B cell (primary cell): ENCODE results near the gene SPON2. TPM values are rescaled to one million over a fixed set of nuclear protein-coding genes. Genes with fewer than 3 reads are reported as not detected.
A peak's percentile ranks its signal among the peaks of the same experiment; 100 is the strongest.

ENCODE experiments used
- ATAC-seq: fragments of 200-7000 bp; cut with Tn5 transposase; one replicate; pipeline ENCODE4 v1.10.0; 2021; ENCODE audit warnings: low read depth, mild to moderate bottlenecking, moderate number of reproducible peaks, moderate library complexity
- CTCF ChIA-PET: fragments of 350-600 bp; sonication (Branson Sonifier 250); formaldehyde crosslinking; loops from one replicate; lab custom pipeline; 2021; ENCODE audit warnings: antibody characterized with exemption, inconsistent platforms; lab: Charles Lee
- POLR2A ChIA-PET: fragments of 350-600 bp; sonication (Branson Sonifier 250); formaldehyde crosslinking; loops from one replicate; lab custom pipeline; 2021; ENCODE audit warnings: antibody characterized with exemption; lab: Charles Lee
- DNase-seq: peaks from one replicate; pipeline ENCODE4 v3.0.0; 2013
- H2AFZ ChIP-seq: 2 replicates; pipeline ENCODE4 v1.6.1; 2012; ENCODE audit warnings: mild to moderate bottlenecking, low read depth, low read length; ENCODE audit not compliant: insufficient read depth, poor library complexity, severe bottlenecking
- H3K27ac ChIP-seq, 2 donors: 1 replicate in 1 of 2; 2 replicates in 1 of 2; pipeline ENCODE4 v1.5.1; 2012 to 2013; ENCODE audit warnings: low read length in 2 of 2, mild to moderate bottlenecking in 2 of 2, moderate library complexity in 1 of 2
- H3K27me3 ChIP-seq, 4 experiments: fragments of 200-600 bp in 1 of 4; sonication (generic) in 1 of 4; replicated peaks in 1 of 4; 1 replicate in 2 of 4; 2 replicates in 2 of 4; pipeline versions ENCODE4 v1.6.1 to v1.7.0; 2013 to 2016; ENCODE audit warnings: low read length in 3 of 4, mild to moderate bottlenecking in 2 of 4, mixed read lengths in 1 of 4, moderate library complexity in 1 of 4; ENCODE audit not compliant: insufficient read depth in 4 of 4, control insufficient read depth in 3 of 4; ENCODE audit errors: control extremely low read depth in 1 of 4
- H3K36me3 ChIP-seq, 2 experiments: replicated peaks in 1 of 2; 1 replicate in 1 of 2; 2 replicates in 1 of 2; pipeline versions ENCODE4 v1.6.1 to v1.7.1; 2013; ENCODE audit warnings: low read length in 1 of 2; ENCODE audit not compliant: insufficient read depth in 2 of 2, control insufficient read depth in 1 of 2; ENCODE audit errors: control extremely low read depth in 1 of 2, extremely low read depth in 1 of 2
- H3K4me1 ChIP-seq, 2 donors: fragments of 200-600 bp in 1 of 2; sonication (generic) in 1 of 2; 1 replicate in 1 of 2; 2 replicates in 1 of 2; pipeline versions ENCODE4 v1.5.1 to v1.6.1; 2013 to 2017; ENCODE audit warnings: low read length in 2 of 2; ENCODE audit not compliant: control insufficient read depth in 2 of 2, insufficient read depth in 2 of 2
- H3K4me2 ChIP-seq: replicated peaks from 2 replicates; pipeline ENCODE3; 2012; ENCODE audit warnings: mild to moderate bottlenecking, low read depth, low read length; ENCODE audit not compliant: poor library complexity, severe bottlenecking
- H3K4me3 ChIP-seq, 5 experiments: fragments of 200-600 bp in 1 of 5; sonication (generic) in 1 of 5; 1 replicate in 3 of 5; 2 replicates in 2 of 5; pipeline versions ENCODE4 v1.5.1 to v1.7.0; 2011 to 2016; ENCODE audit warnings: low read length in 4 of 5, mild to moderate bottlenecking in 4 of 5, low read depth in 2 of 5, control low read depth in 1 of 5, moderate library complexity in 1 of 5; ENCODE audit not compliant: insufficient read depth in 1 of 5; ENCODE audit errors: control extremely low read depth in 1 of 5, extremely low read depth in 1 of 5
- H3K79me2 ChIP-seq: fragments of 200-600 bp; sonication (generic); one replicate; pipeline ENCODE4 v1.6.0; 2016; ENCODE audit warnings: low read length; ENCODE audit not compliant: control insufficient read depth, insufficient read depth
- H3K9ac ChIP-seq: fragments of 200-600 bp; sonication (generic); 2 replicates; pipeline ENCODE4 v1.6.1; 2017; ENCODE audit warnings: mild to moderate bottlenecking, low read length, moderate library complexity
- H3K9me3 ChIP-seq, 3 donors: one replicate each; pipeline versions ENCODE4 v1.6.1 to v1.7.1; 2013; ENCODE audit warnings: low read length in 2 of 3; ENCODE audit not compliant: control insufficient read depth in 2 of 3, insufficient read depth in 1 of 3; ENCODE audit errors: control extremely low read depth in 1 of 3
- H4K20me1 ChIP-seq: 2 replicates; pipeline ENCODE4 v1.6.0; 2012; ENCODE audit warnings: mild to moderate bottlenecking, low read length; ENCODE audit not compliant: insufficient read depth, control insufficient read depth, poor library complexity, severe bottlenecking
- H3K27ac Mint-ChIP-seq: one replicate; pipeline ENCODE4 v1.8.0; 2021; ENCODE audit warnings: mixed read lengths
- H3K27me3 Mint-ChIP-seq: one replicate; pipeline ENCODE4 v1.8.0; 2021; ENCODE audit warnings: mixed read lengths
- H3K4me1 Mint-ChIP-seq: one replicate; pipeline ENCODE4 v1.8.0; 2021; ENCODE audit warnings: mixed read lengths
- H3K4me3 Mint-ChIP-seq: one replicate; pipeline ENCODE4 v1.8.0; 2021; ENCODE audit warnings: mixed read lengths
- H3K9me3 Mint-ChIP-seq: one replicate; pipeline ENCODE4 v1.8.0; 2022; ENCODE audit warnings: mixed read lengths; ENCODE audit not compliant: insufficient read depth
- CTCF ChIP-seq: fragments of 200-600 bp; IDR thresholded peaks from one replicate; pipeline ENCODE4 v1.8.0; 2022; ENCODE audit warnings: antibody characterized with exemption, mild to moderate bottlenecking
- EZH2 ChIP-seq: IDR thresholded peaks from 2 replicates; pipeline ENCODE4 v1.6.1; 2012; ENCODE audit warnings: borderline replicate concordance, low read depth, mild to moderate bottlenecking, moderate library complexity, low read length; ENCODE audit not compliant: insufficient read depth, poor library complexity, severe bottlenecking
- WGBS: methylation state at CpG from one replicate; pipeline ENCODE4 v1.1.5; 2013; ENCODE audit warnings: missing lambda C conversion rate; ENCODE audit not compliant: insufficient coverage; 5-methylcytosine and 5-hydroxymethylcytosine counted together
- intact Hi-C: fragments of 100-400 bp; cut with micrococcal nuclease; formaldehyde crosslinking; loops from one replicate; pipeline ENCODE4 v1.10.0; 2022
- polyA plus RNA-seq: library from polyadenylated mRNA; depleted of rRNA; stranded (reverse); fragments of >200 nt; gene quantifications from 2 replicates; pipeline ENCODE4 v1.2.3, GENCODE V29; 2012
- total RNA-seq, 2 donors: library from RNA; stranded (reverse); fragments of 120-200 nt in 1 of 2; gene quantifications; 1 replicate in 1 of 2; 2 replicates in 1 of 2; pipeline versions ENCODE4 v1.2.3 to v1.2.4, GENCODE V29; 2013 to 2022

SPON2 gene
- total and polyA plus RNA-seq, 2 donors (not counting 1 experiment from before 2014, with no cell fraction given), result 3.8 to 5.1 TPM

GRCh38 chr4:1201851-1202525 lies 29.6 kb upstream of the SPON2 start:
- ATAC-seq (peak; percentile 26), DNase-seq (peak; percentile 63)
- Histone ChIP-seq H3K9me3 (peaks cover 0 to 14% (median 3%) of the 10 kb centered on the region in 3 donors), H3K9ac (peak overlapping the region; percentile 59), H2AFZ (peak overlapping the region; percentile 72), H3K36me3 (no peaks in the 10 kb centered on the region), H3K27ac (peak overlapping the region; percentile 36 to 54), H3K4me1 (peaks cover 32 to 54% of the 10 kb centered on the region in 2 donors), H3K79me2 (no peaks in the 10 kb centered on the region), H4K20me1 (no peaks in the 10 kb centered on the region), H3K4me2 (peak overlapping the region; percentile 92), H3K27me3 (peaks cover 0 to 4% (median 0%) of the 10 kb centered on the region in 4 experiments), H3K4me3 (peak overlapping the region in 3 of 5 experiments; percentile 21 to 48 (median 43))
- intact Hi-C loops, result loop anchor here (1.0 kb wide), 1 partner anchor 35 kb away; no protein-coding TSS in a partner anchor
- POLR2A ChIA-PET, result interaction anchor here (0.7 kb wide), 1 partner anchor 34 kb away, joined by 3 read pairs; no protein-coding TSS in a partner anchor
- WGBS, result 18% methylated on average over 24 of the region's 26 CpGs
- Mint-ChIP-seq H3K27ac (peak overlapping the region; percentile 80), H3K4me3 (peak overlapping the region; percentile 86), H3K9me3 (no peaks in the 10 kb centered on the region), H3K27me3 (no peaks in the 10 kb centered on the region), H3K4me1 (peaks cover 40% of the 10 kb centered on the region)
- CTCF ChIA-PET, result interaction anchor here (1.0 to 2.0 kb wide), 2 partner anchors 15 to 17 kb away, joined by 3 to 6 read pairs; no protein-coding TSS in a partner anchor
- TF ChIP-seq CTCF (no peak), EZH2 (no peak)
